AG09309 (cell line): ENCODE data around the gene PYGM.
"Not testable (repeated sequence)": the region's sequence is repeated elsewhere in the genome, so short reads cannot be mapped to it uniquely, and the experiment has no call there.

Experiments used
- DNase-seq: peaks from one replicate; pipeline ENCODE4 v3.0.0-alpha.2; 2010; ENCODE audit warnings: low read depth
- H3K4me3 ChIP-seq: 2 replicates; pipeline ENCODE4 v1.5.1; 2011; ENCODE audit warnings: mild to moderate bottlenecking, low read depth, low read length, moderate library complexity; ENCODE audit not compliant: control insufficient read depth
- TF ChIP-seq, protein P1 (sequence below): IDR thresholded peaks from 2 replicates; pipeline ENCODE4 v1.5.1; 2011; ENCODE audit warnings: mild to moderate bottlenecking, low read depth, low read length, inconsistent platforms; ENCODE audit not compliant: insufficient read depth, control insufficient read depth; ENCODE audit errors: missing control alignments

The PYGM gene

DNA sequence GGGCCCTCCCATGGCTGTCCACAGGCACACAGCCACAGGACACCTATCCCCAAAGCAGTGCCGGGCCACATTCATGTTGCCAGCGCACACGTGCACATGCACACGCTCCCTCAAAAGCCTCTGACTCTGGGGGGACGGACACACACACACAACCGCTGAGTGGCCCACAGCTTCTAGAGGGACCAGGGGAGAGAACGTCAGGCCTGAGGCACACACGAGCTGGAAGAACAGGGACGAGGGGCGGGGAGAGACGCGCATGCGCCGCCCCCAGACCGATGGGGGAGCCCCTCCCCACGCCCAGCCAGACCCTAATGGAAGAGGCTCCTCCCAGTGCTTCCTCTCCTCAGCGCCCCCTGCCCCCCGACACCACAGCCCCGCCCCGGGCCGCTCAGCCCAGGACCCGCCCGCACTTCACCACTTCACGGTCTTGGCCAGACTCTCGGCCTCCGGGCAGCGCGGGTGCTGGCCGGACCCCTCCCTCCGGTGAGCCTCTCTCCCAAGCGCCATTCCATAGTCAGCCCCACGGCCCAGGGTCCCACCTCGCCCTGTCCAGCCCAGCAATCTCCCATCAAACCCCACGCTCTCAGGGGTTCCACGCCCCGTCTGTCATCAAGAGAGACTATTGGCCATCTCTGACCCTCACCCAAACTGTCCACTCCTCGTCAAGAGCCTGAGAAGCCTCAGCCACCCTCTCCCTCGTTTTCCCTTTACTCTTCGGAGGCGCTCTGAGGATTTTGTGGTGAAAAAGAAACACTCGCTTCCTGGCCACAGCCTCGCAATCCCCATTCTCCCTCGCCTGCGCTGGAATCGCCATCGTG, 48.4 kb downstream of the PYGM start:
- no peak for DNase-seq
- TF ChIP-seq, protein P1, sequence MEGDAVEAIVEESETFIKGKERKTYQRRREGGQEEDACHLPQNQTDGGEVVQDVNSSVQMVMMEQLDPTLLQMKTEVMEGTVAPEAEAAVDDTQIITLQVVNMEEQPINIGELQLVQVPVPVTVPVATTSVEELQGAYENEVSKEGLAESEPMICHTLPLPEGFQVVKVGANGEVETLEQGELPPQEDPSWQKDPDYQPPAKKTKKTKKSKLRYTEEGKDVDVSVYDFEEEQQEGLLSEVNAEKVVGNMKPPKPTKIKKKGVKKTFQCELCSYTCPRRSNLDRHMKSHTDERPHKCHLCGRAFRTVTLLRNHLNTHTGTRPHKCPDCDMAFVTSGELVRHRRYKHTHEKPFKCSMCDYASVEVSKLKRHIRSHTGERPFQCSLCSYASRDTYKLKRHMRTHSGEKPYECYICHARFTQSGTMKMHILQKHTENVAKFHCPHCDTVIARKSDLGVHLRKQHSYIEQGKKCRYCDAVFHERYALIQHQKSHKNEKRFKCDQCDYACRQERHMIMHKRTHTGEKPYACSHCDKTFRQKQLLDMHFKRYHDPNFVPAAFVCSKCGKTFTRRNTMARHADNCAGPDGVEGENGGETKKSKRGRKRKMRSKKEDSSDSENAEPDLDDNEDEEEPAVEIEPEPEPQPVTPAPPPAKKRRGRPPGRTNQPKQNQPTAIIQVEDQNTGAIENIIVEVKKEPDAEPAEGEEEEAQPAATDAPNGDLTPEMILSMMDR = no peak
- no peak overlapping the region for H3K4me3 ChIP-seq

DNA sequence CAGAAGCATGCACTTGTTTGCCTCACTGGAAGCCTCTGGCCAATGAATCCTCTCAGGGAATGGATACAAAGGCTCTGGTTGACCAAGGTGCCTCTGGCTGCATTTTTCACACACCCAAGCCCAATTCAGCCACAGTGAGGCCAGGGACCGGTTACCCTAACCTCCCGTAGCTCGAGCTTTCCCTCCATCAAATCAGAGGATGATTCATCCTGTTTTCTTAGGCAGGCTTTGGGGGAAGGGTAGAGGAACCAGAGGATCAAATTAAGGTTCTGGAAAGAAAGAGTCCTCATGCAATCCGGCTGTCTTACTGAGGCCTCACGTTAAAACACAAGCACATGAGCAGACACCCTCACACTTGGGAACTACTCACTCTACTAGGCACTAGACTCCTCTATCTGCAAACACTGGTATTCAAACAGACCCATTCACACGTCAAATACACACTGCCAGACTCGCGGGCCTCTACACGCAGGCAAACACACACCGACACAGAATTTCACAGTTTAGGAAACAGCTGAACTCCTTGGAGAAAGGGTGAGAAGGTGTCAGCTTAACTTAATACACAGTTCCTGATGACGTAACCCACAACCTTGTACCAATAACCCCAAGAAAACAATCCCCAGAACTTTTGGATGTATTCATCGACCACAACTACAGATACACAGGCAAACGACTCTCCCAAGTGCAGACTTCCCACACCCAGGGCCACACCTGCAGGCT, 49.2 kb downstream of the PYGM start:
- TF ChIP-seq, protein P1 = no peak
- no peak for DNase-seq
- H3K4me3 ChIP-seq = no peak overlapping the region

DNA sequence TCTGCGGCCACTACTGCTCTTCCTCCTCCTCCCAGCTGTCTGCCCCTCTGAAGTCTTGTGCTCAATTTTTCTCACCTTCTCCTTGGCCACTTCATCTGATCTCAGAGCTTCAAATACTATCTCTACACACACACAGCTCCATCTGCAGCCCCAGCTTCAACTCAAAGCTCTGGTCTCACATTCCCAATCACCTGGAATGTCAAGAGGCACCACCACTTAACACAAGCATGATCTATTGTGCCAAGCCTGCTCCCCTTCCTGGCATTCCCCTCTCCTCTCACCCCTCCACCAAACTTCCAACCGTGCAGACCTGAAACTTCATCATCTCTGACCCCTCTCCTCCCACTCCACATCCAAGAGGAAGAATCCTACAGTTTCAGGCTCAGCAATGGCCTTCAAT, 54.3 kb downstream of the PYGM start:
- TF ChIP-seq, protein P1 = no peak
- DNase-seq = no peak
- H3K4me3 ChIP-seq = no peak overlapping the region

DNA sequence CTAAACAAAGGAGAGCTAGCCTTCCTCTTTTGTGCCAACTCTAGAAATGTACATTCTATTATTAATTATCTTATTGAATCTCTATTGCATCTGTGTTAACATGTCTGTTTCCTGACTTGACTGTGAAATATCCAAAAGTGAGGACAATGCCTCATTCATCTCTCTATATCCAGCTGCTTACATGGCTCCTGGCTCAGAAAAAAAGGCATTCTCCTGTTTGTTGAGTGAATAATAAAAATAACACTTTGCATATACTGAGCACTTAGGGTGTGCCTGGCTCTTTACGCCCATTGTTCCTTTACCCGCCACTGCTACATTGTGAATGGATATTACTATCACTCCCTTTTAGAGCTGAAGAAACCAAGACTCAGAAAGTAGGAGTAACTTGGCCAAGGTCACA, 56.7 kb downstream of the PYGM start:
- TF ChIP-seq, protein P1 = no peak
- H3K4me3 ChIP-seq = no peak overlapping the region
- no peak for DNase-seq

DNA sequence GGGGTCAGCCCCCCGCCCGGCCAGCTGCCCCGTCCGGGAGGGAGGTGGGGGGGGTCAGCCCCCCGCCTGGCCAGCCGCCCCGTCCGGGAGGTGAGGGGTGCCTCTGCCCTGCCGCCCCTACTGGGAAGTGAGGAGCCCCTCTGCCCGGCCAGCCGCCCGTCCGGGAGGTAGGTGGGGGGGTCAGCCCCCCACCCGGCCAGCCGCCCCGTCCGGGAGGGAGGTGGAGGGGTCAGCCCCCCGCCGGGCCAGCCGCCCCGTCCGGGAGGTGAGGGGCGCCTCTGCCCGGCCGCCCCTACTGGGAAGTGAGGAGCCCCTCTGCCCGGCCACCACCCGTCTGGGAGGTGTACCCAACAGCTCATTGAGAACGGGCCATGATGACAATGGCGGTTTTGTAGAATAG, 57.8 kb downstream of the PYGM start:
- H3K4me3 ChIP-seq = not testable (repeated sequence)

DNA sequence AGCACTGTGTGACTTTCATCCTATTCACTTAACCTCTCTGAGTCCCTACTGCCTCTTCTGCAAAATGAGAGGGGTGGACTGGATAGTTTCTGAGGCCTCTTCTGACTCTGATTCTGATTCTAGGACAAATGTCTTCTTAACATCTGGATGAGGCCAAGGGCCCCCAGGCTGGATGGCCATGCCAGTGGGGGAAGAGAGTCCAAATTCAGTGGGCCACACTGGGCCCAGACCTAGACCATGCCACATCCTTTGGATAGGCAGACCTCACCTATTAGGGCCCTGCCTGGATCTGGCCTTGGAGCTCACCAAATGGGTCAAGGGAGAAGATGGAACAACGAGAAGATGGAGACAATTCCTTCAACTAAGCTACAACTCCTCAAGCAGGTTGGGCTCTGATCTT, 61.3 kb downstream of the PYGM start:
- TF ChIP-seq, protein P1 = no peak
- H3K4me3 ChIP-seq = no peak overlapping the region

More for the DNA sequence above, 57.8 kb downstream of the PYGM start:
- DNase-seq = not testable (repeated sequence)

More for the DNA sequence above, 61.3 kb downstream of the PYGM start:
- no peak for DNase-seq
